ENCODE results near the gene IGLL5.
"Not testable (repeated sequence)": the region's sequence is repeated elsewhere in the genome, so short reads cannot be mapped to it uniquely, and the experiment has no call there.

The IGLL5 gene

GRCh38 chr22:22900527-22901205, 13.1 kb downstream of the IGLL5 start:
- not testable (repeated sequence) for DNase-seq

- DNase-seq: no peak
These were observed 14.1 kb downstream of the IGLL5 start for GRCh38 chr22:22901578-22902218.

GRCh38 chr22:22902247-22903001, 14.8 kb downstream of the IGLL5 start:
- DNase-seq: no peak

- DNase-seq: peak; percentile 62 to 68
These were observed 15.8 kb downstream of the IGLL5 start for GRCh38 chr22:22903355-22903777.

GRCh38 chr22:22903781-22904192, 16.2 kb downstream of the IGLL5 start:
- DNase-seq: not testable (repeated sequence)

GRCh38 chr22:22904736-22905135, 17.1 kb downstream of the IGLL5 start:
- DNase-seq: not testable (repeated sequence)

- DNase-seq: not testable (repeated sequence)
These were observed 18.8 kb downstream of the IGLL5 start for GRCh38 chr22:22906391-22906790.

GRCh38 chr22:22906907-22907550, 19.4 kb downstream of the IGLL5 start:
- no peak for DNase-seq

- no peak for DNase-seq
These were observed 20.2 kb downstream of the IGLL5 start for GRCh38 chr22:22907551-22908494.

GRCh38 chr22:22908495-22908861, 20.9 kb downstream of the IGLL5 start:
- DNase-seq: no peak

- no peak for DNase-seq
These were observed 21.5 kb downstream of the IGLL5 start for GRCh38 chr22:22908941-22909604.

- no peak for DNase-seq
These were observed 22.1 kb downstream of the IGLL5 start for GRCh38 chr22:22909605-22910271.

GRCh38 chr22:22910272-22911240, 22.9 kb downstream of the IGLL5 start:
- DNase-seq: no peak

- DNase-seq: no peak
These were observed 23.9 kb downstream of the IGLL5 start for GRCh38 chr22:22911327-22912134.

GRCh38 chr22:22912135-22912987, 24.7 kb downstream of the IGLL5 start:
- DNase-seq: no peak

GRCh38 chr22:22912988-22913253, 25.3 kb downstream of the IGLL5 start:
- no peak for DNase-seq

GRCh38 chr22:22913989-22914388, 26.4 kb downstream of the IGLL5 start:
- peak in 1 of 2 donors; percentile 31 for DNase-seq
